ENCODE results near the gene DENND1A. TPM values are rescaled to one million over a fixed set of nuclear protein-coding genes. Genes with fewer than 3 reads are reported as not detected.

Gene DENND1A
- total RNA-seq, 1 donor from 2014 or later, result 26.3 TPM

DNA sequence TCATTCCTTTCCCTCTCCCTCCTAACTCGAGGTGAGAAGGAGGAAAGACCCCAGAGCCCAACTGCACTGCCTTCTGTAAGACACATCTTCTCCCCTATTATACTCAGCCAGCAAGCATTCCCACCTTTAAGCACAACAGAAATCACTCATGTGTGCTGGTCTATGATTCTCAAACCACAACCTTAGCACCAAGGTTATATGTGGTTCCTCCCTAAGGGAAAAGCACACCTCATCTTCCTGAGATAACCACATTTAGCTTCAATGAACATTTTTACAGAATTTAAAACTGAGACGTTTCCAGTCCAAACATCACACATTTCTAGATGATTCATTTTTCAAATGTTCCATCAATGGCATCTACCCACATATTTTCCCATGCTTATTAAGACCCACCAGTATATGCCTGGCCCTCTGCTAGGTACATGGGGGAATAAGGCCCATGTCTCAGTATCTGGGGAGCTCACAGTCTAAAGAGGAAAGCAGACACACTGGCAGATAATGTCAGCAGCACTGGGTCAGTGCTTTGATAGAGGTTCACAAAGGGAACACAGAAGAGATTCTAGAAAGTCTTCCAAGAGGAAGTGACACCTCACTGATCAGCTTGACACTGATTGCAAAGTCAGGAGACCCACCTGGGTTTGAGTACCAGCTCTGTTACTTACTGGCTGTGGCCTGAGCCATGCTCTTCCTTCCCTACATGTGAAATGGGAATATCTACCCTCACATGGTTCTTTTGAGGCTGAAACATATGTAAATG lies 245.4 kb downstream of the DENND1A start:
- no peak for DNase-seq (ENCODE audit: low spot score)

DNA sequence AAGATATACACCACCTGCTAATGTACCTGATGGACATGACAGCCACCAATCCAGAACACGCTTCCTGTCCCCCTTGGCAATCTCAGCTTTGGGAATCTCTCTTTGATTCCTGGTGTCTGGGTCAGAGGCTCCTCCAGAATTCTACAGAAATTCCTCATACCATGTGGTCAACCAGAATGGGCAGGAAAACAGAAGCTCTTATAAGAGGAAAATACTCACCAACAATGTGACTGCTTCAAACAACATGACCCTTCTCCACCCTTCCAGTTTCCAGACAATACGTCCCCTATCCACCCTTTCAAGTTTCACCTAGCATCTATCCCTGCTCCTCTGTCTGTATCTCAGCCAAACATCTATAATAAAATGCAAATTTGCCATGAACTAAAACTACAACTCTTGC lies 247.2 kb downstream of the DENND1A start:
- DNase-seq (ENCODE audit: low spot score), result no peak

DNA sequence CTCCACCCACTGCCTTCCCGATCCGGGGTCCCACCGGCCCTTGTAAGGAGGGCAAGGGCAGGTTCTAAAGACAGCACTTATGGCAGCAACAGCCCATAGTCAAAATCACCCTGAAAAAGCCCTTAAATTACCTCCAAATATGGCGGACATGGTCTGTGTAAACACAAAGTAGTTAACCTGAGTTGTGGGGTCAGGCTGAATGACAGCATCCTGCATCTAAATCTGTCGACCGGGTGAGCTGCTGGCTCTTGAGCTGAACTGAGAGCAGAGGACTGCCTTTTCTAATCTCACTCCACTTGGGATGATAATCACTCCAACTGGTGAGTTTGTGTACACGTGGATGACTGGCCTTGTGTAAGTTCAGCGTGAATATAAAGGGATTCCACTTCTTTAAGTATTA lies 249.6 kb downstream of the DENND1A start:
- no peak for DNase-seq (ENCODE audit: low spot score)

DNA sequence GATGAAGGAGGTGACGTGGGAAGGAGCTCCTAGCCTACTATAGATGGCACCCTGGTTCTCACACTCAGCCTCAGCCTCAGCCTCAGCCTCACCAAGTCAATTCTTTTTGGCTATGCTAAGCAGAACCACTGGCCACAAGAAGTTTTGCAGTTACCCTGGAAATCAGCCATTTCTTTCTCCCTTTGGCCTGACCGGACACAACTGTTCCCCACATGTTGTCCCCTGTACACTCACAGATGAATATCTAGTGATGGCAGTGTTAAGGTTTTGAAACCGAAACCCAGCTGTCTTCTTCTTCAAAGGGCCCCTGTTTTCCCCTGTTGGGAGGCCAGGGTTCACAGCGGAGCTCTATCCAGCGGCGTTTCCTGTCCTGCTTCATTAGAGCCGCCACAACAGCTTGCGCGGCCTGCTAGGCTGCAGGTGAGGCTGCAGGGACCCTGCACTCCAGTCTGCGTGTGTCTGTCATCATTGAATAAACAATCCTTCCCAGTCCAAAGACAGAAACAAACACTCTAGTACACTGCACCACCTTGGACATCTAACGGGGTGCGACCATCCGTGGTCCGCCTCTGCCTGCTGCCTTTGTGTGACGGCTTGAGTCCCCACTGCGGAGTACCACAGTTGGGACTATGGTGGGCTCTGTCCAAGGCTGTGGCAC lies 250.5 kb downstream of the DENND1A start:
- DNase-seq (ENCODE audit: low spot score), result no peak

DNA sequence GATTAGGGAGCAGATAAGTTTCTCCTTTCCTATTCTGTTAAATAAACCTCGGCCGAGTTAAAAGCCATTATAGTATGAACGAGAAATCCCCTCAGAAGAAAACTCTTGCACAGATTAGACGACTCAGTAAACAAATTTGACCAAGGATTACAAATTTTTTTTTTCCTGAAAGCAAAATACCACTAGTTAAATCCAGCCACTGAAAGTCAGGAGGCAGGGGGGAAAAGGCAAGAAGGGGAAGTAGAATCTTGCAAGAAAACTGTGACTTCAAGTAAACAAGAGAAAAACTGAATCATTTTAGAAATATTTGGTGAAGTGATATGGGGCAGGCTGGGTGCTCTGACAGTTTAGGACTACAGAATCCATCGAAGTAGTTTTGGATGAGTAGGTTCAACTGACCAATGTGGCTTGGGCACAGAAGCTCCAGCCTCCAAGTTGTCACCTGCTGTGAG lies 251.0 kb downstream of the DENND1A start:
- no peak for DNase-seq (ENCODE audit: low spot score)

DNA sequence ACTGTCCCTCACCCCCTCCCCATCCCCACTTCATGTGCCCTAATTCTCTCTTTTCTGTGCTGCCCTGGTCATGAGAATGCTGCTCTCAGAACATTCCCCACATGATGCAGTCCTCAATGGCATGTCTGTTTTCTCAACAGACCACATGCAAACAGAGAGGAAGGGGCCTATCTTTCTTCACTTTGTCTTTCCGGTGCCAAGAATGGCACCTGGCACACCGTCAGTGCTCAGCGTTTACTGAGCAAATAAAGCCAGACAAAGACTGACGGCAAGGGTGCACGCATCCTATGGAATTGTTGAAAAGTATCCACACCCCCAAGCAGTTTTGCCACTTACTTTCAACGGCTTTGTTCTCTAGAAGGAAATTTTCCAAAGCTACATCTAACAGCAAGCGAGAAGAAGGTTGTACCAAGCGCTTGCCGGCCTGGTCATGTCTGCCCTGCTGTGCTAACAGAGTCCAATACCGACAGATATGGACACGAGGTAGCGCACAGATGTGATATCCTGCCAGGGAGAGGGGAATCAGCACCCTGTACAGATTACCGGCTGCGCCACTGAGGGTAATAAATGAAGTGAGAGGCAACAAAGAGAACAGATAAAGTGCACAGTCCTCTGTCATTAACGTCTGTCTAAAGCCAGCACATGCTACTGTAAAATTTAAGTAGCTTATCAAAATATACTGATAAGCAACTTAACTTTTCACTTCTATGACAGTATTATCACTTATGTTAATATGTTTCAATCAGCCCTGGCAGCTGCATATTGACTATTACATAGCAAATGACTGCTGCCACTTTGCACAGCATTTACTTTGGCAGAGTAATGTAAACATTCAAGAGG lies 251.7 kb downstream of the DENND1A start:
- no peak for DNase-seq (ENCODE audit: low spot score)

DNA sequence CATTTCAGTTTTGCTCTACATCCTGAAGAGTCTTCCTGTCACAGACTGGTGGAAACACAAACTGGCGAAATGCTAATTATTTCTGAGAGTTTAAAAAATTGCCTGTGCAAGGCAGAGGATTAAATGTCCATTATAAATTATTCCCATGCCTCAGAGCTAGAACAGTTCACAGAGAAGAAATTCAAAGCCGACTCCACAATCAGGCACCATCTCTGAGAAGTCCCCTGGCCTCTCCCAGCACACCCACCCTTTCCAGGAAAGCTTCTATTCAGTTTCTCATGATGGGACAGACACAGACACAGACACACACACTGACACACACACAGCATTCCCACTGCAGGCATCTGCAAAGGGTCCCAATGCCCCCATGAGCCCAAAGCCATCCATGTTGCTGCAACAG lies 253.1 kb downstream of the DENND1A start:
- no peak for DNase-seq (ENCODE audit: low spot score)

DNA sequence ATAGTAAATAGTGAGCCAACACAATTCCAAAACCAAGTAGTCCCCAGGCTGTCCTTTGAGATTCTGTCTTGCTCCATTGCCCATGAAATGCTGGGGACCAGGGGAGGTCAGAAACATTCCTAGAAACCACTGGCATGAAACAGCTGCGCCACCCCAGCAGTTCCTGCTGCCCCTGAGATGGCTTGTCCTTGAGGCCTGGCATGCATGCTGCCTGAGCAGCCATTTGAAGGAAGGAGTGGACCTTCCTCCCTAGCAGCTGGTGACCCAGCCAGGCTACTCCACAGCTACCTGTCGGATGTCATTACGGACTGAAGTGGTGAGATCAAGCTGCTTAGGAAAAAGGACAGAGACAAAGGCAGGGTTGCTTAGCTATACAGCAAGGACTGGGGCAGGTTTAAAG lies 260.6 kb downstream of the DENND1A start:
- DNase-seq (ENCODE audit: low spot score), result no peak

DNA sequence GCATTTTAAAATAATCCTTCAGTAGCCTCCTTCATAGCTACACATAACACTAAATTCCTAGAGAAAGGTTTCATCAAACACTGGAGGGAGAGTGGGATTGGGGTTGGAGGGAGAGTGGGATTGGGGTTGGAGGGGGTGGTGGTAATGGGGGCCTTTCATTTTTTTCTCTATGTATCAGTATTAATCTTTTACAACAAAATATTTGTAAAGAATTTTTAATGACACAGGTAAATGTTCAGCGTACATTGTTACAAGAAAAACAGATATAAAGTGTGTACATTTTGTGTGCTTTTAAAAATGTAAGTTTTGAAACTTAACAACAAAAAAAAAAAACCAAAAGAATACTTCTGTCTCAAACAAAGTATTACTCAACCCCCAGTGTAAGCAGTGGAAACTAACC lies 266.4 kb downstream of the DENND1A start:
- DNase-seq (ENCODE audit: low spot score), result no peak

DNA sequence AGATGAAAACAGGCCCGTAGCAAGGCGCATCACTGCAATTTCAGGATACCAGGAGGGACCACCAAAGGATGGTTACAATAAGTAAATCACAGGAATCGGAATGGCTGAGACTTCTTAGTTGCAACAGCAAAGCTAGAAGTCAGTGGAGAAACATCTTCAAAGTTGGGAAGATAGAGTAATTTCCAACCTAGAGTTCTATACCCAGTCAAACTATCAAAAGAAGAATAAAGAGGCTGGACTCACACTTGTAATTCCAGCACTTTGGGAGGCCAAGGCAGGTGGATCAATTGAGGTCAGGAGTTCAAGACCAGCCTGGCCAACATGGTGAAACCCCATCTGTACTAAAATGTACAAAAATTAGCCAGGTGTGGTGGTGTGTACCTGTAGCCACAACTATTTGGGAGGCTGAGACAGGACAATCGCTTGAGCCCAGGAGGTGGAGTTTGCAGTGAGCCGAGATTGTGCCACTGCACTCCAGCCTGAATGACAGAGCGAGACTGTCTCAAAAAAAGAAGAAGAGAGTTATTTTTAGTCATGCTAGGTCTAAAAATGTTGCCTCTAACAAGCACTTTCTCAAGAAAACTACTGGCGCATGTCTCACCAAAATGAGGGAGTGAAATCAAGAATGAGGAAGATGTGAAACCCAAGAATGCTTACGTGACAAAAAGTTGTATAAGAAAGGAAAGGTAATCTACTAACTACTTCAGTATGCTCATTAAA lies 267.7 kb downstream of the DENND1A start:
- no peak for DNase-seq (ENCODE audit: low spot score)

DNA sequence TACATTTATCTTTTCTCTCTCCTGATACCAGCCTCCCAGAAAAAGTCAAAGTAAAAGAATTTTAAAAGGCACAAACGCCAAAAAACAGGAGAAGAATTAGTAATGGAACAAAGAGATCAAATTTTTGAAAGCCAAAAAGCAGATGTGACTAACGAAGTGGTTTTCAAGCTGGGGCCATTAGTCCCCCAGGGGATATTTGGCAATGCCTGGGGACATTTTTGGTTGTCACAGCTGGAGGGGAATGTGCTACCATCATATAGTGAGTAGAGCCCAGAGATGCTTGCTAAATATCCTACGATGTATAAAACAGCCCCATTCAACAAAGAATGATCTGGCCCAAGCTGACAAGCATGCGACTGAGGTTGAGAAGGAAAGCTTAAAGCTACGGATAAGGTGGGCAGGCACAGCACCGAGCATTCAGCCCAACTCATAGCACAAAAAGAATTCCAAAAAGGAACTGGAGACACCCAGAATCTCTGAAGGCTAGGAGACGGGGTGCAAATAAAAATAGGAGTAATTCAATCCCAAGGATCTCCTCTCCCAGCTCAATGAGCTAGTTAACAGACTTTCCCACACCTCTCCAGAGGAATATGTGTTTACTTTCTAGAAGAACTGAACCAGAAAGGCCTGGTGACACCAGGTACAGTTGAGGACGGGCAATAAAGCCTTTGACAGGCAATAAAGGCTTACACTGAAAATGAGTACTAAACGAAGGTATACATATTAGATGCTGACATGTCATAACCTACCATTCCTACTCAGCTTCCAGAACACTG lies 269.0 kb downstream of the DENND1A start:
- no peak for DNase-seq (ENCODE audit: low spot score)

DNA sequence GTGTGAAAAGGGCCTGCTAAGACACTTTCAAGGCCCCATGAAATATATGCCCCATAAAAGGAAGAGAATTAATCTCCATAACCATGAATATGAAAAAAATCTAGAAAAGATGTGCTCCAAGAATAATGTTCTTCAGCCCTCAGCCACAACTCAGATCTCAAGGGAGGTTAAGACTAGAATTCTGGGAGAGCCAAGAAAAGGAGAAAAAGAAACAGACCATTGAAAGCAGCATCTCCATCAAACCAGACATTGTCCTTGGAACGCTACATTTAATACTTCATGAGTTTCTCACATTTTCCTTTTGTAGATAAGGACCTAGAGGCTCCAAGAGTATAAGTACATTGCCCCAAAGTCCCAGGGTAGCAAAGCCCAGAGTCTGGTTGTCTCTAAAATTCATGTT lies 270.6 kb downstream of the DENND1A start:
- DNase-seq (ENCODE audit: low spot score), result no peak

DNA sequence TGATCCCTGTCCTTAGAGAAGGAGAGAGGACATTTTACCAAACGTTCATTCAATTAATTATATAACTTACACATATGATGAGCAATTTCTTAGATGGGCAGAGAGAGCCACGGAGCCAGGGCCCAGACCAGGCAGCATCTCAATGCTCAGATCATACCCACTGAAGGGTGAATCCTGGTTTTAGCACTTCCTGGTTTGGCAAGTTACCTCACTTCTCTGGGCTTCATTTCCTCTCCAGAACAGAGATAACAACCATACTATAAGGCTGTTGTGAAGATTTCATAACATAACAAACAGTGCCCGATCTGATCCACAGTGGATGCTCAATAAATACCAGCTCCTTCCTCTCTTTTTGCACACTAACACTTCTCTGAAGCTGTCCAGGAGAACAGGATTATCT lies 271.1 kb downstream of the DENND1A start:
- no peak for DNase-seq (ENCODE audit: low spot score)

DNA sequence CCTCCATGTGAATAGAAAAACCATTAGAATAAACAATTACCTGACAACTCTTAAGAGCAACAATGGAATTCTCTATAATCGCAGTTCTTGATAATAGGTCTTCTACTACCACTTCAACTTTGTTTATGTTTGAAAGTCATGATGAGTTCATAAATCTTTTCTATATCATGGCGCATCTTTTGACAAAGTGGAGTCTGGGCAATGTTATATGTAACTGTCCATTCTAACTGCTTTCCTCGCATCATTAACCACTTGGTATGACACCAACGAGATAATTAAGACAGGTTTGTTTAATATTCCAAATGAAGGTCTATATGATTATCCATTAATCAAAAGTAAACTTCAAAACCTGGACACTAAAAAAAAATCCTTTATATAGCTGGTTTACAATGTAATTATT lies 272.0 kb downstream of the DENND1A start:
- DNase-seq (ENCODE audit: low spot score), result no peak

DNA sequence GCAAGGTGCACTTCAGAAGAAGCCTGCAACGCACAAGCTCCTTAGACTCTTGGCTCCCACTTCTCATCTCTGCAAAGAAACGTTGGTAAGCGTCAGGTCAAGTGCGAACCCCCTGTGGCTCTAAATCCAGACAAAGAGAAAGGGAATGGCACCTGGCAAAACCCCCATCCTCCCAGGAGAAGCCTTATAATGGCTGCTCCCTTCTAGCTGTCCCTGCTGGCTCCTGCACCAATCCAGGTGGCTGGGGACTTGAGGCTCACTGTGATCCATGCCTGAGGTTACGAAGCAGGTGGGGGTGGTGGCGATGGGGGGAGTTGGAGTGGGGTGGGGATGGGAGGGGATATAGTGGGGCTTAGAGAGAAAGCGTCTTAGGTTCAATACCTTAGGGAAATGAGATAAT lies 272.8 kb downstream of the DENND1A start:
- no peak for DNase-seq (ENCODE audit: low spot score)

DNA sequence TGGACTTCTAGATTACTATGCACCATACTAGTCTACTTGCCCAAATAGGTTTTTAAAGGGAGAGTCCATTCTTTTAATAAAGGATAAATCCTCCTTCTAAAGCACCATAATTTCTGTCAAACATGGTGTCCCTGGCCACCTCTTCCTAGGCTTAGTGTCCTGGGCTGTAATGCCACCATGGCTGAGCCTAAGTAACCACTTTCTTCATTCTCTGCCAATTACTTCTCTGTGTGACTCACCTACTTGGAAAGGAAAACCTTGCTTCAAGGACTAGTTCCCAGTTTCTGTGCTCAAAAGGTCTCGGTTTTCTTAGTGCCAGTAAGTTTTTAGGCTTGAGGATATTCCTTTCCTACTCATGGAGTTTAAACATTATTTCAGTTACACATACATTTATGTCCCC lies 273.4 kb downstream of the DENND1A start:
- DNase-seq (ENCODE audit: low spot score), result no peak

DNA sequence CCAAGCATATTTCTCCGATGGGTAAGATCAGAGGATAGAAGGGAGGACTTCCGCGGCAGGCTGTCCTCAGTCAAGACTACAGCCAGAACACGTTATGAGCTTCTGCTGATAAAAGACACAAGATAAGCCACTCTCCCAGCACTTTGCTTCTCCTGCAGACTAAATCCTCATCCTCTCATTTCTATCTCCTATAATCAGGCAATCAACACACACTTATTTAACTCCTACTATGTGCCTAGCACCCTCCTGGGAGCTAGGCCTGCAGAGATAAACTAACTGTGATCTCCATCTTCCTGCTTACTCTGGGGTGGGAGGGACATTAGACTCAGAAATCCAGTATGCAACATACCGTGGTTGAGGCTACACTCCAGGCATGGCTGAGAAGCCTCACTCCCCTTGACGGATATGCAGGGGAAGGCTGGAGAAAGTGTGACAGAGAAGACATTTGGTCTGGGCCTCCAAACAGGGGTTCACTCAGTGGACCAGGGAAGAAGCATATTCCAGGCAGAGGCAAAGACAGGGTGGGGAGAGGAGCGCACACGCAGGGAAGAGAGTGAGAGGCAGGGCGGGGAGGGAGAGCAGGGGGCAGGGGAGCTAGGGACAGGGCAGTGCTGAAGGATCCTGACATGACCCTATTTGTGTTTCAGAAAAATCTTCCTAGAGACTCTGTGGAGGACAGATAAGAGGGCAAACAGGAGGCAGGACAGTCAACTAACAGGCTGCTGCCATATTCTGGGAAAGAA lies 274.1 kb downstream of the DENND1A start:
- no peak for DNase-seq (ENCODE audit: low spot score)

DNA sequence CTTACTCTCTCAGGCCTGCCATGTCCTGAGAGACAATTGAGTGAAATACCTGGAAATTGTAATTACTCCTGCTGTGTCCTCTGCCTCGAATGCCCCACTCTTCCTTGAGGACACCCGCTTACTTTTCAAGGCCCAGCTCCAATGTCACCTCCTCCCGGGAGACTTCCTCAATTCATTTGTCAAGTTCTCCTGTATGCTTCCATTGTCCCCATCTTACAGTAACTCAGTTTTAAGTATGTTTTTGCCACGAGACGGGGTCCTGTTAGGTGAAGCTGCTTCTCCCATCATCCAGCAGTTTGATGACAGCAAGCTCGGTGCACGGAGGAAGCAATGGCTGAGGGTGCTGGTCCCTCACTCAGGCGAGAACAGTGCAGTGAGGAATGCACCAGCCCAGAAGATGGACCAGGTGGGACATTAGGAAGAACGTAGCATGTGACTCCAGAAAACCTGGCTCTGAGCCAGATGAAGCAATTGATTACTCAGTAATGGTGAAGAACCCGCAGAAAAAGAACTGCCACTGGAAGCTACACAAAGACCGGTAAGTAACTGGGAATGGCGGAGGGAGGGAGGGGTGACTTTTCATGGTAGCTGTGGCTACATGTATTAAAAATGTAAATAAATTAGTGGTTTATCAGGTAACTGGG lies 274.8 kb downstream of the DENND1A start:
- no peak for DNase-seq (ENCODE audit: low spot score)

DNA sequence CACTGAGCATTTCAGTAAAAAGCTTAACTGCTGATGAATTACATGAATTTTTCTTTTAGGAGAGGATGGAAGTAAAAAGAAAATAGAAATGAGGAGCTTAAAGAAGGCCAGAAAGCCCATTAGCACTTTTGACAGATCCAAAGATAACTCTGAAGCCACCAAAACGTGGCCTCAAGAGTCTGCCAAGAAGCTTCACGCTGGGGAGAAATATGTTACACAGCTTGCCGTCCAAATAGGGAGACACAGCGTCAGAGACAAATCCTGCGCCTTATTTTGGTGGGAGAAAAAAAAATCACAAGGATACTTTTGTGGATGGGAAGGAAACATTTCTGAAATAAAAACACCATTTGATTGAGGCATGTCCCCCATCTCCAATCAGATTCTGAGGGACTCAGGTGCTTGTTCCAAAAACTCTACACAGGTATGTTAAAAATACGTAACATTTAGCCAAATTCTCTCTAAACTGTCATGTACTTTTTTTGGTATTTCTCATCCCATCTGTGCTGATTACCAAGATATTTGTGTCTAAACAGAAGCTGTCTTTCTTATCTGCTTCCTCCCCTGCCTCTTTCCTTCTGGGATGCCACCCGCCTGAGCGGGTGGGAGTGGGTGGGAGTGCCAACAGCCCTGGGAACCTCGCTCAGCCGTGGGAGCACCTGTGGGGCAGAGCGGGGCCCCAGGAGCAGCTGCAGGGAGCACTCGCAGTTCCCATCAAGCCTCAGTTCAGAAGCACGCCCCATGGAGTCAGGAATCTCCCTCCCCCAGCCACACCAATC lies 275.5 kb downstream of the DENND1A start:
- no peak for DNase-seq (ENCODE audit: low spot score)
